NCI-H2171 treated with DMSO at 0.1 percent for 48 hours (cell line): Measurements from ENCODE around the gene TNFRSF25.
"Not testable (repeated sequence)": the region's sequence is repeated elsewhere in the genome, so short reads cannot be mapped to it uniquely, and the experiment has no call there.

Source experiments
- DNase-seq: peaks from one replicate; lab custom pipeline; 2025; lab: John Stamatoyannopoulos, UW

The TNFRSF25 gene

DNA sequence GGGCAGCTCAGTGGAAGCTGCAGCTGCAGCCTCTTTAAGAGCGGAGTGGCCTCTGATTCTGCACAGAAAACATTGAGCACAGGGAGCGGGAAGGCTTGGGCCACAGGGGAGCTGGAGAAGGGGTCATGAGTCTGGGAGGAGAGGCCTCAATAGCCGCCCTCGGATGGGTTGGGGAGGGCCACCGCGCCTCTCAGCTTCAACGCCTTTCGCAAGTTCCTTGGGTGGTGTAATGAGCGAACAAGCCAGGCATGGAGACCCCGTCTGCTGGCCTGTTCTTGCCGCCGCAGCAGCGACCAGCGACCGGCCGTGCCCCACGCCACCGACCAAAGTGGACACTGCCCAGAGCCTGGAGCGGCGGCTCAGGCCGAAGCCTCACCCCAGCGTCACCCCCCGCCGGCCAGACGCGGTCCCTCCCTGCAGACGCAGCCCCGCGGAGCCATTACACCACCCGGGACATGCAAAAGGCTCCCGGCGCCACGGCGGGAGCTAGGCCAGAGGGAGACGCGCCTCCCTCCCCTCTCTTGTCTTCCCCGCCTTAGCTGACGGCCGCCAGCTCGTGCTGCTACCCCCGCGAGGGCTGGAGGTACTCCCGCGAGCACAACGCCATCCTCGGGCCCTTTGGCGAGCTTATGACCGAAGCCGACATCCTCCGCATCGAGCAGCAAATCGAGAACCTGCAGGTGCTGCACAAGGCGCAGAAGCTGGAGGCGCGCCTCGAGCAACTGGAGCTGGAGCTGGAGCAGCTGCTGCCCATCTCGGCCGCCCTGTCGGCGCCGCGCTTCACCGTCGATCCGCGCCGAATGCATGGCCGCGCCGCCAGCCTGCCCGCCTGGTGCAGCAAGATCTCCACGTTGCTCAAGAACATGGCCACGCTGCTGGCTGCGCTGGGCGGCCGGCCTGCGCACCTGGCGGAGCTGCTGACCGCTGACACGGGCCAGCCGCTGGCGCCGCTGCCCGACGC lies 11.8 kb downstream of the TNFRSF25 start:
- DNase-seq: not testable (repeated sequence)

DNA sequence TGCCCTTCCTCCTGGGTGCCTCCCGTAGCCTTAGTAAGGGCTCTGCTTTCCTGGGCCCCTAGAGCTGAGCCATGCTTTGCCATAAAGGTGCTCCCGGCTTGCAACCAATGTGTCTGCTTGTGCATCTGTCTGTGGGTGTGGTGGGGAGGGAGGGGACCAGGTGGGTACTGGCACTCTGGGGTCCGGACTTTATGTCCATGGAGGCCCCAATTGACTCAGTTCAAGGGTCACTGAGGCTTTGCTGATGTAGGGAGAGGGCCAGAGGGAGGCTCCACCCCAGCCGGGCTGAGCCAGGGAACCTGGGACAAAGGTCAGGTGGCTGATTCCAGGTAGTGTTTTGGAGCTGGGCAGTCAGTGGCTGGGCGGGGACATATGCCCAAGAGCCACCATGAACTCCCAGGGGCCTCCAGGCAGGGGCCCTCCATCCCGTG lies 15.0 kb downstream of the TNFRSF25 start:
- DNase-seq: no peak

DNA sequence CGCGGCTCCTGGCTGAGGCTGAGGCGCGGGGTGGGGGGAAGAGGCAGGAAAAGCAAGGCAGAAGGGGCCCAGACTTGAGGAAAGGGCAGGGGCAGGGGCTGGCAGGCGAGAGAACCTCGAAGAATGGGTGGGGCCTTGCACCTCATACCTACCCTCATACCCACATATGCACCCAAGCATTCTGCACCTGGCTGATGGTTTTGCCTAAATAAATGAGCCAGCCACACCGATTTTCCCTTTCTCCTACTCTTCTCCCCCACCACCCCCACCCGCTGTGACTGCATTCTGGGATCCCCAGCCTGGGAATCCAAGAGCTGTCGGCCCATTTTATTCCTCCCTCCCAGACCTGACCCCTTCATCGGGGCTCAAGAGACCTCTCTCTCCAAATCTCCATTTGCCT lies 15.5 kb downstream of the TNFRSF25 start:
- DNase-seq: not testable (repeated sequence)

- DNase-seq: no peak
These were observed 15.9 kb downstream of the TNFRSF25 start for GRCh38 chr1:6450005-6450450.

- peak; percentile 35 for DNase-seq
These were observed 17.0 kb downstream of the TNFRSF25 start for GRCh38 chr1:6448749-6449631.

DNA sequence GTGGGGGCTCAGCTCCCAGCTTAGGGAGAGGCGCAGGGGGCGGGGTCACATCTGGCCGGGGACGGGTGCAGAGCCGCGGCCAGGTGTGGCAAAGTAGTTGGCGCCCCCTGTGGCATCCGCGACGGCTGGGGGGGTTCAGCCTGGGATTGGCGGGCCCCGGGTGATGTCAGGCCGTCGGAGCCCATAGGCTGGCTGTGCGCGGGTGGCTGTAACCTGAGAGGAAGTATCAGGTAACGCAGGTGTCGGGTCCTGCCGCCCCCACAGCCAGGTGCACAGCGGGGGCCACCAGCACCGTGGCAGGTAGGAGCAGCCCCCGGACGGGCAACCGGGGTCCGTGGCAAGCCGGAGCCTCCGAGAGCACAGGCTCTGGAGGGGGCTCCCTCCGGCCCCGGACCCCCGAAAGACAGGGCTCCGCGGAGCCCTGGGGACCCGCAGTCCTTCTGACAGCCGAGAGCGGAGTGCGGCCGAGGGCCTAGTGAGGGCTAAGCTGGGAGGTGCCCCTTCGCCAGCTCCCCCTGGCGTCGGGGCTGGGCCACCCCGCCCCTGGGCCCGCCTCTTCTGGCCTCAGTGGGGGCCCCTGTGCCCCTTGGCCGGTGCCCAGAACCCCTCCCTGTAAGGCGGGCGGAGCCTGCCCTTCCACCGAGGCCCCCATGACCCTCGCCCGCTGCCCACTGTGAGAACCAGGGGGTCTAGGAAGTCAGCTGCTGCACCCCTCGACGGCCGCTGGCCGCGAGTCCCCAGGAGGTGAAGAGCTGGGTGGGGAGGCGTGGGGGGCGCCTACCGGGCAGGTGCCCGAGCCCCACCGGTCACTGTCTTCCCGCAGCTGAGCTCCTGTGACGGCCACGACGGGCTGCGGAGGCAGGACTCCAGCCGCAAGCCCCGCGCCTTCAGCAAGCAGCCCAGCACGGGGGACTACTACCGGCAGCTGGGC lies 17.9 kb downstream of the TNFRSF25 start:
- DNase-seq: peak; percentile 95

DNA sequence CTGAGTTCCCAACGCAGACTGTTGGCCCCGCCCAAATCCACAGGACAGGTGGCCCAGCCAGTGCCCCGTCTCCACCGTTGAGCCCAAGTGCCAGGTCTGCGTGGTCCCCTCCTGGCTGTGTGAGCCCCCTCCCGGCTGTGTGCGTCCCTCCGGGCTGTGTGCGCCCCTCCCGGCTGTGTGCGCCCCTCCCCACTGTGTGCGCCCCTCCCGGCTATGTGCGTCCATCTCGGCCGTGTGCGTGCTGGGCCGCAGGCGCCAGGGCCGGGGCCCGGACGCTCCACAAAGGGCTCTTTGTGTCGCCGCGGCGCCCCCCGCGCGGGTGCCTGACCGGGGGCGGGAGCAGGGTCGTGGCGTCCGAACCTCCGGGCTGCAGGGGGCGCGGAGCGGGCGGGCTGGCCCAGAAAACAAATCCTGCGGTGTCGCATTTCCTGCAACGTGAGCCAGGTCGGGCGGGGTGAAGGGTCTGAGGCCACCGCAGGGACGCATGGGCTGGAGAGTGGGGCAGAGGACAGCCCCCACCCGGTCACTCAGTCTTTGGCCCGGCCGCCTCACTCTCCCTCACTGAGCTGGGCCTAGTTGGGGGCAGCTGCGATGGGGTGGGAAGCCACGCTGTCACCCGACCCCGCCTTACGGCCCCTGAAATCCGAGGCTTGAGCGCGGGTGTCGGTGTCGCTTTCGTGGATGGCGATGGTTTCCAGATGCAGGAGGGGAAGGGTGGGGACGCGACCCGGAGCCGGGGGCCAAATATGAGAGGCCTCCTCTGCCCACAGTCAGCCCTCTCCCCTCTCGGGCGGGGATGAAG lies 18.8 kb downstream of the TNFRSF25 start:
- peak; percentile 51 for DNase-seq

DNA sequence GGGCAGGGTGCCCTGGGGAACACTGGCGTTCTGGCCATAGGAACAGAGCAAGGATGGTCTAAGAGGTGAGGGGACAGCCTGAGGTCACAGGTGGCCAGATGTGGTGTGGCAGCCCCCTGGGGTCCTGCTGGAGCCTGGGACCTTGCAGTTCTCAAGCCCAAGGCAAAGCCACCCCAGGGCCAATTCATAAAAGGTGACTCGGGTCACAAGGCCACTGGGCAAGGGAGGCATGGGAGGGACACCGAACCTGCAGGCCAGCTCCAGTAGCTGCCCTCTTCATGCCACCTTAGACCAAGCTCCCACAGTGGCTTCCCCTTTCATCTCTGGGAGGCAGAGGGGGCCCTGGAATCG lies 19.3 kb downstream of the TNFRSF25 start:
- DNase-seq: no peak

DNA sequence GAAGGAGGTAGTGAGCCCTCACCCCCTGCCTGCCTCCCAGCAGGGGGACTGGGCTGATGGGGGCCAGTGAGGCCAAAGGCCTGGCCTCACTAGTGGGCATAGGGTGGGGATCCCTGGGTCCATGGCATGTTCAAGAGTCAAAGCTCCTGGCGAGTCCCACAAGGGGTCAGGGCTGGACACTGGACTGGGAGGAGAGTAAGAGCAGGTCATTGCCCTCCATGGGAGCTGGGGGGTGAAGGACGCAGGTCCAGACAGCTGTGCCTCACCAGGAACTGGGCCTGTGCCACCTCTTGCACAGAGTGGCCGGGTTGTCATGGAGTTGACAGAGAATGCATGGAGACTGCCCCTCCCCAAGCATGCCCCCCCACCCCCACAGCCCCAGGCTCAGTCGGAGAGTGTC lies 20.0 kb downstream of the TNFRSF25 start:
- DNase-seq: not testable (repeated sequence)

DNA sequence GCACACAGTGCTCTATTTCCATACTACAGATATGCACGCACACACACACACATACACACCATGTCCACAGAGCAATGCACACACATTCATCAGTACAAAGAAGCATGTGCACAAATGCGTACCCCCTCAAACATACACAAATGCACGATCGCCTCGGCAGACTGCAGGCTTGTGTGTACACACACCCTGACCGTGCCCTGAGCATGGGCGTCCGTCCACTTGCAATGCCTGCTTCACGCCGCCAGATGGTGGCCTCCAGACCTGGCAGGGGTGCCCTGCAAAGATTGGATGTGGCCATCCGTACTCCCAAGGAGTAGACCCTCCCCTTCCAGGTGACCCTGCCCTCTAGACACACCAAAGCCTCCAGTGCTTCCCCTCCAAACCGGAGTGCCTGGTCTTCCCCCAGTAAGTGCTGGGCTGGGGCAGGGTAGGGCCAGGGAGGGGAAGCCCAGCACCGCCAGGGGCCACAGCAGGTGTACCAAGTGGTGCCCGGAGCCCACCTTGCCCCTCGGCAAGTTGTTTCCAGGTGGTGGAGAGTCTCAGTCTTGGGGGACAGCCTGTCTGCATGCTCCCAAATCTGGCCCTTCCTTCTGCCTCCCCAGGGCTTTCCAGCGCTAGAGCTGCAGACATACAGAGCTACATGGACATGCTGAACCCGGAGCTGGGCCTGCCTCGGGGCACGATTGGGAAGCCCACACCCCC lies 20.8 kb downstream of the TNFRSF25 start:
- no peak for DNase-seq

- no peak for DNase-seq
These were observed 21.6 kb downstream of the TNFRSF25 start for GRCh38 chr1:6444377-6444776.

- peak; percentile 58 for DNase-seq
These were observed 22.4 kb downstream of the TNFRSF25 start for GRCh38 chr1:6443339-6444115.

DNA sequence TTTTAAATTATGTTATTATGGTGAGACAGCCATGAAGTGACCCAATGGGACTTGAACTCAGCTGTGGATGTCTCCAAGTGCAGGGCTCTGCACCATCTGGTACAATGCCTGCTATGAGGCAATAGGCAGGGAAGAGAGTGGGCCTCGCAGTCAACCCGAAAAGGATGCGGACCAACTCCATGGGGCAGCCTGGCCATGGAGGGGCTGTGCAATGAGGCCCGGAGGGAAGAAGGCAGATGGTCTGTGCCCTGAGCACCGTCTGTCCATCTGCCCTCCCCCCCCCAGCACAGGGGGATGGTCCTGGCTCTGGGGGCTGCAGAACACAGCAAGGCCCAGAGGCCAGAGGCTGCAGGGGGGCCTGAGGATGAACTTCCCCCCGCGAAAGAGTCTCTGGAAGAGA lies 24.4 kb downstream of the TNFRSF25 start:
- DNase-seq: no peak

DNA sequence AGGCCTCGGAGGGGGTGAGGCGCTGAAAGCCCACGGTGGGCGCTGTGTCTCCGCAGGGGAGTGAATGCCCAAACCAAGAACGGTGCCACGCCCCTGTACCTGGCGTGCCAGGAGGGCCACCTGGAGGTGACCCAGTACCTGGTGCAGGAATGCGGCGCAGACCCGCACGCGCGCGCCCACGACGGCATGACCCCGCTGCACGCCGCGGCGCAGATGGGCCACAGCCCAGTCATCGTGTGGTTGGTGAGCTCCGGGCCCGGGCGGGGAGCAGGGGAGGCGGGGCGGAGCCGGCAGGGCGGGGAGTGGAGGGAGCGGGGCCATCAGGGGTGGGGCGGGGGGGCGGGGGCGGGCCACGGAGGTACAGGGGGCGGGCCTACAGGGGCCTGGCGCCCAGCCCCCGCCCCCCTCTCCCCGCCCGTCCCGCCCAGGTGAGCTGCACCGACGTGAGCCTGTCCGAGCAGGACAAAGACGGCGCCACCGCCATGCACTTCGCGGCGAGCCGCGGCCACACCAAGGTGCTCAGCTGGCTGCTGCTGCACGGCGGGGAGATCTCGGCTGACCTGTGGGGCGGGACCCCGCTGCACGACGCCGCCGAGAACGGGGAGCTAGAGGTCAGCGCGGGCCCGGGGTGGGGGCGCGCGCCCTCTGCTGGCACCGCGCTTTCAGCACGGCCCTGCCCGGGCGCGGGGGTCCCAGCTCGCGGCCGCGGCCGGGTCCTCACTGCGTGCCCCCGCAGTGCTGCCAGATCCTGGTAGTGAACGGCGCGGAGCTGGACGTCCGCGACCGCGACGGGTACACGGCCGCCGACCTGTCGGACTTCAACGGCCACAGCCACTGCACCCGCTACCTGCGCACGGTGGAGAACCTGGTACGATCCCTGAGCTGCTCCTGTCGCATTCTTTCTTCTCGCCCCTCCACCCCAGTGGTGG lies 25.5 kb downstream of the TNFRSF25 start:
- DNase-seq: peak; percentile 68

DNA sequence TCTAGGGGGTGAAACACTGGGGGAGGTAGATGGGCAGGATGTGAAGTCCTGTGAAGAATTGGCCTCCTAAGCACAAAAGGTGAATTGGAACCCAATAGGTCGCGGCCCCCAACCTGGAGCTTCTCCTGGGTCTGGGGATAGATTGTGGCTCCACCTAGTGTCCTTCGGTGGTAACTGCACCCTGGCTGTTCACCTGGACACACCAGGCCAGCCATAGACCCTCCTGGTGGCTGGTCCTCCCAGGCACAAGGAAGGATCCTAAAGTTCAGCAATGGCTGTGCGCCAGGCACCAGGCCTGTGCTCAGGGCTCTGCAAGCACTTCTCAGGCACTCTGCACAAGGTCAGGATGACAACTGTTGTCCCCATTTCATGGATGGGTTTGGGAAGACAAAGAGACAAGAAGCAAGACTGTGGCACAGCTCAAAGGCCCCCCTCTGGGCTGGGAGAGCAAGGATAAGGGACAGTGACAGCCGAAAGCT lies 27.9 kb downstream of the TNFRSF25 start:
- peak; percentile 78 for DNase-seq

GRCh38 chr1:6437012-6437700 lies 28.8 kb downstream of the TNFRSF25 start:
- DNase-seq: peak; percentile 37

- not testable (repeated sequence) for DNase-seq
These were observed 29.7 kb downstream of the TNFRSF25 start for GRCh38 chr1:6436277-6436676.
